Left renal pelvis (tissue), 4 donors: ENCODE data around the gene ADAMTS8. TPM values are rescaled to one million over a fixed set of nuclear protein-coding genes. Genes with fewer than 3 reads are reported as not detected.

Experiments
- polyA plus RNA-seq, 4 donors: library from polyadenylated mRNA; unstranded; fragments of 120-200 nt; gene quantifications; one replicate each; pipeline ENCODE4 v1.2.1, GENCODE V29; 2013; ENCODE audit not compliant: insufficient read length in 4 of 4

The ADAMTS8 gene
- polyA plus RNA-seq, 4 donors, result 3.1 to 3.9 (median 3.3) TPM

Other genes with a start within 250 kb of the ADAMTS8 start
- gene ZBTB44, start 113.7 kb downstream of the ADAMTS8 start, polyA plus RNA-seq, result 10 to 100 TPM; 44.8 to 62.7 (median 58.1) TPM
- 10 to 100 TPM; 41.4 to 65.1 (median 58.8) TPM for gene ADAMTS15, start 20.0 kb upstream of the ADAMTS8 start, polyA plus RNA-seq